ENCODE results near the gene NIPAL3. TPM values are rescaled to one million over a fixed set of nuclear protein-coding genes. Genes with fewer than 3 reads are reported as not detected.
"Not testable (repeated sequence)": the region's sequence is repeated elsewhere in the genome, so short reads cannot be mapped to it uniquely, and the experiment has no call there.

The NIPAL3 gene
- polyA plus RNA-seq, 1 donor, result 23.3 TPM

DNA sequence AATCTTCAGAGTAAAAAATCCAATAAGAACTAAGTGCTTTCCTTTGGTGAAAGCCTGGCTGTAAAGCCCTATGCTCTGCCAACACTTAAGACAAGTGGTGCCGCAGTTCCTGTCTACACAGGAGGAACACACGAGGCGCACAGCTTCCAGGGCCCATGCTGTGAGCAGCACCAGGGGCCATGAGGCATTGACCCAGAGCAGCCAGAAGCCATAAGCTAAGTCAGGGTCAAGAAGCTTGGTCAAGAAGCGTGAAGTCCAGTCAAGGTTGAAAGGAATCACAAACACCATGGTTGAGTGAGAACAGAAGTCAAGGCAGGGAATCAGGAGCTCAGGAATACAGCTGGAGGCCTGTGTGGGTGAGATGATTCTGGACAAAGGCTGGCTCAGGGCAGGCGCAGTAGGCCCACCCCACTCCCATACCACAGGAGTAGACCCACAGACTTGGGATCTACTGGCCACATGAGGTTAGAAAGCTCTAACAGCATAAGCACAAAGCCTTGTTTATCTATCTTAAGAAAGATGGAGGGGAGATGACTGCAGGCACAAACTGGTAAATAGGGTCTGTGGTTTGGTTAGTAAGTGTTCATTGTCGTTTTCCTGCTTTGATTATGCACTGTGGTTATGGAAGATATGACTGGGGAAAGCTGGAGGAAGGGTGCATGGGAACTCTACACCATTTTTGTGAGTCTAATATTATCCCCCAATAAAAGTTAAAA lies 44.1 kb downstream of the NIPAL3 start:
- no peak for DNase-seq

DNA sequence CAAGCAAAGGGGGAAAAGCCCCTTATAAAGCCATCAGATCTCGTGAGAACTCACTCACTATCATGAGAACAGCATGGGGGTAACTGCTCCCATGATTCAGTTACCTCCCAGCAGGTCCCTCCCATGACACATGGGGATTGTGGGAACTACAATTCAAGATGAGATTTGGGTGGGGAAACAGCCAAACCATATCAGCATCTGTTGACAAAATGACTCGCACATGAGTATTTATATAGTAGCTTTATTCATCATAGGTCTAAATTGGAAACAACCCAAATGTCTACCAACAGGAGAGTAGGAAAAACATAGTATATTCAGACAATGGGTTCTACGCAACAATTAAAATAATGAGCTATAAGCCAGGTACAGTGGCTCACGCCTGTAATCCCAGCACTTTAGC lies 46.5 kb downstream of the NIPAL3 start:
- not testable (repeated sequence) for DNase-seq

DNA sequence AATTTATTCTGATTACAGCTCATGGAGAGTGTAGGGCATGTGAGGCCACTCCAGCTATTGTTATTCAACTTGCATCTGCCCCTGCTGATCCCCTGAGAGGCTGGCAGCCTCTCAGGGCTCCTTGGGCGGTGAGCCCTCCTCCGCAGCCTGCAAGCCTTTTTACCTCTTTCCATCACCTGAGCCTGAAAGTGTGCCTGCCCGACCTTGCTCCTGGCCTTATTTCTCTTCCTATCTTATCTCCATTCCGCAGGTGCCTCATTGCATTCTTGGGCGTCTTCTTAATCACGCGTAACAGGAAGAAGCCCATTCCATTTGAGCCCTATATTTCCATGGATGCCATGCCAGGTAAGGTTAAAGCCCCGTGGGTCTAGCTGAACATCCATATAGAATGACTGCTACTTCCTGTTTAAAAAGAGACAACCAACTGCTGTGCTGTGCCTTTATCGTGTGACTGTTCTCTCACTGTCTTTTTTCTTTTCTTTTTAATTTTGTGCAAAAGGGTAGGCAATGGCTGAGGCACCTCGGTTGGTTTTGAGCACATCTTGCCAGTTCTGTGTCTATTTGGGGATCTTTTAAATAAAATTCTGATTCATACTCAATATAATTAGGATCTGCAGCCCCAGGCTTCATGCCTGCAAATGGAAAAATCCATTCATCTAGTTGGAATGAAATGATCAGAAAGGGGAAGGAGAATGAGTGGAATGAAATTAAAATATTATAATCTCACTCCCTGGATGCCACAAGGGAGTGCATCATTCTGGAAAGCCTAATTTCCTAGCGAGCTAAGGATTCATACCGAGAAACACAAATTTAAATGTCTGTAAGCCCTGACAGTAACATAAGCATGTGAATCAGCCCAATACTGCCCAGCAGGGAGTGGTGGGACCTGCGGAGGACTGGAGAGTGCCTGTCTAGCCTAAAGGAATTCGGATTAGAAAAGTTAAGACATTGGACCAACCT lies 48.5 kb downstream of the NIPAL3 start:
- no peak for DNase-seq

DNA sequence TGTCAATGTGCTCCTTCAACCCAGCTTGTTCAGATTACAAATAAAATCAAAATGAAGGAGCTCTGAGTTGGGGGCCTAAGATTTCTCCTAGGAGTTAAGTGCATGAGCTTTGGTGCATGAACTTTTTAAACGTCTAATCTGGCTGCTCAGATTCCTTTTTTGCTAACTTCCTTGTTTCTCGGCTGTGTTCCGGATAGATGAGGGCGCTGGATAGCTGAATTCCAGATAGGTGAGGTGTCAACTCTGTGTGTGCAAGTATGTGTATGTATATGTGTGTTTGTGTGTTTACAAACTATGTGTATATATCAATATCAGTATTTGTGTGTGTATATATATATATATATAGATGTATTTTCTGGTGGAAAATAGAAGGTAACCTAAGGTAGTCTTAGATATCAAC lies 49.5 kb downstream of the NIPAL3 start:
- no peak for DNase-seq

DNA sequence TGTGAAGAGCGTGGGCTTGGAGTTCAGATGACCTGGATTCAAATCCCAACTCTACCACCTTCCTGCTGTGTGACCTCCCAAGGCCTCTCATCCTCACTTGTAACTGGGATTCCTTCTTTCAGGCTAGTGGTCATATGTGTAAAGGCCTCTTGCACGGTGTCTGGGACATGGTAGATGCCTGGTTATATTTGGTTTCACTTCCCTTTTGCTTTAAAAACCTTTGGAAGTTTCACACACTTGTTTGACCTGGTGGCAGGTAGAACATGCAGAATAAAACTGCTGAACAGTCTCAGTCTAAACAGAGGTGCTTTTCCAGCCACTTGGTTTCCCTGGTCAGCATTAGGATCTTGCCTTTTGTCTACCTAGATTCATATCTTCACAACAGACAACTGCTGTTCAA lies 50.0 kb downstream of the NIPAL3 start:
- DNase-seq, result no peak

DNA sequence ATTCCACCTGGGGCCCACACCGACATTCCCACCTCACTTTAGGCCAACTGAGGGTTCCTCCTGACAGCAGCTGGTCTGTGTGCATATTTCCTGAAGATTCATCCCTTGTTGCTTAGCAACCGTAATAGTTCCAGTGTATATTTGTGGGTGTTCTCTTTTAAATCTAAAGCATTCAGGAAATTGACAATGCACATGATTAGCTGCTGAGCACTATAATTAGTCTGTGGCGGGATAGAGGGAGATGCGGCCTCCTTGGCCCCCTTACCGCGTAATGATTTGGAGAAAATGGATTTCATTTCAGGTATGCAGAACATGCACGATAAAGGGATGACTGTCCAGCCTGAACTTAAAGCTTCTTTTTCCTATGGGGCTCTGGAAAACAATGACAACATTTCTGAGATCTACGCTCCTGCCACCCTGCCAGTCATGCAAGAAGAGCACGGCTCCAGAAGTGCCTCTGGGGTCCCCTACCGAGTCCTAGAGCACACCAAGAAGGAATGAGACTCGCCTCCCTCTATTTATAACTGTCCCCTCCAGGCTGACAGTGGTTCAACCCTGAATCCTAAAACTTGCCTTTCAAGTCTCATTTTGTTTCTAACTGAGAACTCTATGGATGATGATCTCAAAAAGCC lies 53.2 kb downstream of the NIPAL3 start:
- DNase-seq, result no peak

DNA sequence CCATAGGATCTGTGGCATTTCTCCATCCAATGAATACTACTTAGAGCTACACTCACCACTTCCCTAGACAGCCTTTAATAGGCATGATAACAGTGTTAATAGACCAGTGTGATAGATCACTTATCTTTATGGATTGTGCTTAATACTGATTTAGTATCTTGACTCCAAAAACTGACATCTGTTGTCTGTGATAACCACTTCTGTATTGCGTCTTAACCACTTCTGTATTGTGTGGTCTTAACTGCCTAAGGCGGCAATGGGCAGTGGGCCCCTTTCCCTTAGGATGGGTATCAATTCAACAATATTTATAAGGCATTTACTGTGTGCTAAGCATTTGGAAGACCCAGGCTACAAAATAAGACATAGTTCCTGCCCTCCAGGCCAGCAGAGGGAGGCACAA lies 55.0 kb downstream of the NIPAL3 start:
- DNase-seq, result no peak

DNA sequence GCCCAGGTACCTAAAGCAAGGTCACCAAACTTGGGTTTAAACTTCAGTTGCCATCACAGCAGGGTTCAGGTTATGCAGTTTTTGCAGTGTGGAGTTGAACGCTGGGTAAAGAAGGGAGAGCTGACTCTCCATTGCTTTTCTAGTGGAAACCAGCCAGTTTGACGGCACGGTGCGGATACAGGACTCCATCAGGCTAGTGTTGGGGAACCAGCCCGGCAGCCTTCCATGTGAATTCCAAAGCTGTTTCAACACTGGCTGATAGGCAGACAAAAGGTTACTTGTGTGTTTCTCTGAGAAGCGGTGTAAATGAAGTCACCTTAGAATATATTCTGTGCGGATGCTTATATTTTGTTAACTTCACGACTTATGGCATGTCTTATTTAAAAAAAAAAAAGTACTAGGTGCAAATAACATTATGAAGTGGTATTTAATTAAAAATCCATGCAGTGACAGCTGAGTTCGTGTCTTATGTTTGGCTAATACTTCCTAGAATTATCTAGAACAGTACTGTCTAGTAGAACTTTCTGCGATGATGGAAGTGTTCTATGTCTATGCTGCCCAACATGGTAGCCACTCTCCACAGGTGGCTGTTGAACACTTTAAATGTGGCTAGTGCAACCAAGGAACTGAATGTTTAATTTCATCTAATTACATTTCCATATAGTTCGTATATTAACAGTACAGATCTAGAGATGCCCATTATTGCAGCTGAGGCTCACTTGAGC lies 57.1 kb downstream of the NIPAL3 start:
- DNase-seq, result no peak

DNA sequence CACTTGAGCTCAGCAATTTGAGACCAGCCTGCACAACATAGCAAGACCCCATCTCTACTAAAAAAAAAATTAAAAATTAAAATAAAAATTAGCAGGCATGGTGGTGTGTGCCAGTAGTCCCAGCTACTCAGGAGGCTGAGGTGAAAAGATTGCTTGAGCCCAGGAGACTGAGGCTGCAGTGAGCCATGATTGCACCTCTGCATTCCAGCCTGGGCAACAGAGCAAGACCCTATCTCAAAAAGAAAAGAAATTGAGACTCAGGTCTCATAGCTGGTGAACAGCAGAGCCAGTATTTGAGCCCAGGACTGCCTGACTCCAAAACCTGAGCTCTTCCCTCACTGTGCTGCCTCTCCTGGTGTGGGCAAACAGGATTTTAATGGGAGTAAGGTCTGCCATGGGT lies 58.6 kb downstream of the NIPAL3 start:
- no peak for DNase-seq

DNA sequence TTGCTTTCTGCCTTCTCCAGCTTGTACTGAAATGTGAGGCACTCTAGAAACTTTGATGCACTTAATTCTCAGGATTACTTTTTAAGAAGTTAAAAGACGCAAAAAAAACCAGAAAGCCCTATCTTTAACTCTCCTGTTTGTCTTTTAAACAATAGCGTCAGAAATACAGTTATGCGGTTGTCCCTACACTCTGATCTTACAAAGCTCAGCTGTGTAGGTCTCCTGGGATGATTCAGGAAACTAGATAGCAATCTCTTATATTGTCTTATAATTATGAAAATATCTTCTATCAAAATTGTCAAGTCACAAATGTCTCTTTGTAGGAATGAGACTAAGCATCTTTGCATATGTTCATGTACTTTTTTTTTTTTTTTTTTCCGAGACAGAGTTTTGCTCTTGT lies 60.1 kb downstream of the NIPAL3 start:
- DNase-seq, result no peak

DNA sequence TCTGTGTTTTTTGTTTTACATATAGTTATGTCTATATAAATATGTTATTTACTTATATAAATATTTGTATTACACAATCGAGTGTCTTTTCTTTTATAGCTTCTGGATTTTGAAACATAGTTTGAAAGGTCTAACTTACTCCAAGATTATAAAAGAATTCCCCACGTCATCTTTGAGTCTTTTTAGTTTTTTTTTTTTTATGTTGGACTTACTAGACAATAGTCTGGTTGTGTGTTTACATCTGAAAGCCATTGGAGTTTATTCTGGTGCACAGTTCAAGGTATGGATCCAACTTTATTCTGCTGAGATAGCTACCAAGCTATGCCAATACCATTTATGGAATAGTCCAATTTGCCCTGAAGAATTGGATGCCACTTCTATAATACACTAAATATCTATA lies 61.0 kb downstream of the NIPAL3 start:
- no peak for DNase-seq

DNA sequence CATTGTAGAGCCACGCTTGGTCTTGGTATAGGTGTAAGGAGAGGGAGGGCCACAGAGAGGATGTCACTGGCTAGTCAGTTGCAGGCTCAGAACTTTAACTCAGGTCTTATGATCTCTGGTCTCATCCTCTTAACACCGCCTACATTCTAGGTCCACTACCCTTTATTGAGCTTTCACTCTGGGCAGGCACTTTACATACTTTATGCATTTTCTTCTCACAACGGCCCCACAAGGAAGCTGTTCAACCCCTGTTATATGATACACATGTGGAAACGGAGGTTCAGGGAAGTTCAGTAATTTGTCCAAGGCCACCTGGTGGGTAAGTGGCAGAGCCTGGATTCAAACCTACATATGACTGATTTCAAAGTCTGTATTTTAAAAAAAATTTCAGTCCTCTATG lies 61.7 kb downstream of the NIPAL3 start:
- DNase-seq, result no peak

DNA sequence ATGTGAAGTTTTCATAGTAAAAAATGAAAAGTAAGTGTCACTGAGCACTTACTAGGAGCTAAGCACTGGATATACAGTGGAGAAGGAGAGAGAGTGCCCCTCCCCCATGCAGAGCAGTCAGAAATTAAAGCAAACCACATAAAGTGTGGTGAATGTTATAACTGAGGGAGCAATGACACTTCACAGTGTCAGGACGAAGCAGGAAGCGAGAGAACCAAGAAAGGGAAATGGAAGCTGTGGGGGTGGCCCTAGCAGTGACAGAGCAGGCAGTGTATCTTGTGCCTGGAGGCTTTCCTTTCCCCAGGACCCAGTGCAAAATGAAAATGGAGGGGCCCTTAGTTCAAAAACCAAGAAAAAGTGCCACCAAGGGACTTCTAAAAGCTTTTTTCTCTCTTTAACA lies 65.5 kb downstream of the NIPAL3 start:
- DNase-seq, result no peak

DNA sequence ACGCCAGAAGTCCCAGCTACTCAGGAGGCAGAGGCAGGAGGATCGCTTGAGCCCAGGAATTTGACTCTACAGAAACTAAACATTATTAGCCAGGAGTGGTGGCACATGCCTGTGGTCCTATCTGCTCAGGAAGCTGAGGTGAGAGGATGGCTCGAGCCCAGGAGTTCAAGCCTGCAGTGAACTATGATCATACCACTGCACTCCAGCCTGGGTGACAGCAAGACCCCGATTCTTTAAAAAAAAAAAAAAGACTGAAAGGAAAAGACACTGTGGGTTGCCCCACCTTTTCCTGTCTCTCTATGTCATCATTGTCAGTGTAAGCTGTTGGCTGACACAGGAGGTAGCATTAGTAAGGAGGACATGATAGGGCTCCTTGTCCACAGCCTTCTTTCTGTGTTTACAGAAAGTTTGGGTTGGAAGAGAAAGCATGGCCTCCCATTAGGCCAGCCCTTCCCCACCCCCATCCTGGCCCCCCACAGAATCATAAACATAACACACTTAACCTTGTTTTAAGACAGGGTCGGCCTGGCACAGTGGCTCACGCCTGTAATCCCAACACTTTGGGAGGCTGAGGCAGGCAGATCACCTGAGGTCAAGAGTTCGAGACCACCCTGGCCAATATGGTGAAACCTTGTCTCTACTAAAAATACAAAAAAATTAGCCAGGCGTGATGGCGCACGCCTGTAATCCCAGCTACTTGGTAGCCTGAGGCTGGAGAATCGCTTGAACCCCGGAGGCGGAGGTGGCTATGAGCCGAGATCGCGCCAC lies 66.4 kb downstream of the NIPAL3 start:
- no peak for DNase-seq

DNA sequence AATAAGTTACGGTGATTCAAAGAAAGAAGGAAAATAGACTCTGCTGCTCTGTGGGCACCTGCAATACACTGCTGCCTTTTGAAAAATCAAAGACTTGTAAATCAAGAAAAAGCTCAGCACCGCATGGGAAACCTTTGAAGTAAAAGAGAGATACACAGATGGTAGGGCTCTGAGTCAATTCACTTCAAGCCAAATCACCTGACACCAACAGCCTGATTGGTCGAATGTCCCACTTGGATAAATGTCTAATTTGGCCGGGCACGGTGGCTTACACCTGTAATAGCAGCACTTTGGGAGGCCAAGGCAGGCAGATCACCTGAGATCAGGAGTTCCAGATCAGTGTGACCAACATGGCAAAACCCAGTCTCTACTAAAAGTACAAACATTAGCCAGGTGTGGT lies 67.8 kb downstream of the NIPAL3 start:
- DNase-seq, result no peak

DNA sequence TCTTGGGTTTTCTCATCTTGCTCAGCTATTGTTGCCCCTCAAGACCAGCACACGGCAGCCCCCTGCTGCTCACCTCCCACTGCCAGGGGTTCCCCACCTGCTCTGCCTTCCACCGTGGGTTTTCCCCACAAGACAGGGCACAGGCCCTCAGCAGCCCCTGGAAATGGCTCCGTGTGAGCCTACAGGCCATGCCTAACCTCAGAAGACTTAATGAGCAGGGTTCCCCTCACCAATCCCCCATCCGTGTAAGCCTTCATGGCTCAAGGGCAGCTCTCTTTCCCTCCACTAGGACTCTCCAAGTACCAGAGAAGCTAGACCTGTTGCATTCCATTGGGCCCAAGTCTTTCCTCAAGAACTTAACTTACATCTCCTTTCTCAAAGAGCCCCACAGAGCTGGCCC lies 68.6 kb downstream of the NIPAL3 start:
- no peak for DNase-seq

DNA sequence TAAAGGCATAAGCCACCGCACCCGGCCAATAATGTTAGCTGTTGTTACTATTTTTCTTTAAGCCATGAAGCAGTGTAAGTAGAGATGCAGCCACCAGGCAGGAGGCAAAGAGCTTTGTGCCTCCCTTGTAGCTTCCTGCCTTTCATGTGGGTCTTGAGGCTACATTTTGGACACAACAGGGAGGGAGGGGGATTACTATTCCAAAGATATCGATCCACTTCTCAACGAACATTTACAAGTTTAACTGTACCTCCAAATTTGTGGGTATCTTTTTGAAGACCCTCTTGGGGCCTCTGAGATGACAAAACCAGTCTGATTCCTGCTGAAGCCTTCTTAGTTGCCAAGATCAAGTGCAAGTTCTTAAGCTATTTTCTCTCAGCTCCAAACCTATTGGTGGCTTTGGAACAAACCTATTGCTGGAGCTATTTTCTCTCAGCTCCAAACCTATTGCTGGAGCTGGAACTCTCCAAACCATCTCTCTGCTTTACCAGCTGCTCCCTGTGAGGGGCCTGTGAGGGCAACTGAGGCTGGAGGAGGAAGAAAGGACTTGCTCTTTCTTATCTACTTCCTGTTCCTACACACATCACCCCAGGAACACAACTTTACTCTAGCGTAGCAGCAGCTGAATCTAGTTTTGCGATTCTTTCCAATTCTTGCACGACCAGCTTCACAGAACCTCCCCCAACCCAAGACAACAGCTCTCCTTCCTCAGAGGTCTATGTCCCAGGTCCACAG lies 70.9 kb downstream of the NIPAL3 start:
- DNase-seq, result no peak

DNA sequence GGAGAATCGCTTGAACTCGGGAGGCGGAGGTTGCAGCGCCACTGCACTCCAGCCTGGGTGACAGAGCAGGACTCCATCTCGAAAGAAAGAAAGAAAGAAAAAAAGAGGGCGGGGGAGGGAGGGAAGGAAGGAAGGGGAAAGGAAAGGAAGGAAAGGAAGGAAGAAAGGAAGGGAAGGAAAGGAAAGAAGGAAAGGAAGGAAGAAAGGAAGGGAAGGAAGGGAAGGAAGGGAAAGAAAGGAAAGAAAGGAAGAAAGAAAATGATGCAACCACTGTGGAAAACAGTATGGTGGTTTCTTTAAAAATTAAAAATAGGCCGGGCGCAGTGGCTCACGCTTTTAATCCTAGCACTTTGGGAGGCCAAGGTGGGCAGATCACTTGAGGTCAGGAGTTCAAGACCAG lies 71.9 kb downstream of the NIPAL3 start:
- no peak for DNase-seq

DNA sequence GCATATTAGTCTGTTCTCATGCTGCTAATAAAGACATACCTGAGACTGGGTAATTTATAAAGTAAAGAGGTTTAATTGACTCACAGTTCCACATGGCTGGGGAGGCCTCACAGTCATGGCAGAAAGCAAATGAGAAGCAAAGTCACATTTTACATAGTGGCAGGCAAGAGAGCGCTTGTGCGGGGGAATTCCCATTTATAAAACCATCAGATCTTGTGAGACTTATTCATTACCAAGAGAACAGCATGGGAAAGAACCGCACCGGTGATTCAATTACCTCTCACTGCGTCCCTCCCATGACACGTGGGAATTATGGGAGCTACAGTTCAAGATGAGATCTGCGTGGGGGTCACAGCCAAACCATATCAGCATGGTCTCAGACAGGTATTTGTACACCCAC lies 72.6 kb downstream of the NIPAL3 start:
- DNase-seq, result not testable (repeated sequence)

DNA sequence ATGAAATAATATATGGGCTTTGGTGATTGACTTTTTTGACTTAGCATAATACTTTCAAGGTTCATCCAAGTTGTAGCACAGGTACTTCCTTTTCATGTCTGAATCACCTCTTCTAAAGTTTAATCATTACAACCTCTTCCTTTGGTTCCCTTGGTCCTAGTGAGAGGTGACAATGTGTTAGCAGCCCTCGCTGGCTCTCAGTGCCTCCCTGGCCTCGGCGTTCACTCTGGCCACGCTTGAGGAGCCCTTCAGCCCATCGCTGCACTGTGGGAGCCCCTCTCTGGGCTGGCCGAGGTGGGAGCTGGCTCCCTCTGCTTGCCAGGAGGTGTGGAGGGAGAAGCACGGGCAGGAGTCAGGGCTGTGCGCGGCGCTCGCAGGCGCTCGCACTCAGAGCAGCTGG lies 74.1 kb downstream of the NIPAL3 start:
- no peak for DNase-seq

All from left kidney (tissue), 2 donors.